CD4-positive, alpha-beta T cell treated with Interleukin-17A for 4 hours (primary cell): Measurements from ENCODE around the gene PTPN6.

Source experiments
- DNase-seq: peaks from one replicate; pipeline ENCODE4 v3.0.0-alpha.2; 2020; ENCODE audit warnings: mixed read lengths

The PTPN6 gene

GRCh38 chr12:6957151-6957701, 6.1 kb downstream of the PTPN6 start:
- peak; percentile 39 for DNase-seq

- no peak for DNase-seq
Observed at GRCh38 chr12:6957741-6958608, 6.8 kb downstream of the PTPN6 start.

- peak; percentile 24 for DNase-seq
Observed at GRCh38 chr12:6958609-6959057, 7.5 kb downstream of the PTPN6 start.

GRCh38 chr12:6959058-6959804, 8.1 kb downstream of the PTPN6 start:
- DNase-seq, result peak; percentile 78

- DNase-seq, result no peak
Observed at GRCh38 chr12:6959805-6960592, 8.8 kb downstream of the PTPN6 start.

GRCh38 chr12:6960593-6961277, 9.6 kb downstream of the PTPN6 start:
- DNase-seq, result peak; percentile 36

- peak; percentile 94 for DNase-seq
Observed at GRCh38 chr12:6961278-6961694, 10.1 kb downstream of the PTPN6 start.

- peak; percentile 60 for DNase-seq
Observed at GRCh38 chr12:6961695-6962284, 10.6 kb downstream of the PTPN6 start.

- DNase-seq, result no peak
Observed at GRCh38 chr12:6962285-6963015, 11.3 kb downstream of the PTPN6 start.

- no peak for DNase-seq
Observed at GRCh38 chr12:6963016-6963731, 12.0 kb downstream of the PTPN6 start.

GRCh38 chr12:6963791-6964413, 12.7 kb downstream of the PTPN6 start:
- no peak for DNase-seq

GRCh38 chr12:6964605-6965025, 13.5 kb downstream of the PTPN6 start:
- DNase-seq, result no peak

GRCh38 chr12:6965026-6965661, 14.0 kb downstream of the PTPN6 start:
- peak; percentile 95 for DNase-seq

- DNase-seq, result no peak
Observed at GRCh38 chr12:6965714-6966113, 14.6 kb downstream of the PTPN6 start.

- DNase-seq, result no peak
Observed at GRCh38 chr12:6966351-6966750, 15.2 kb downstream of the PTPN6 start.

- no peak for DNase-seq
Observed at GRCh38 chr12:6967651-6968100, 16.5 kb downstream of the PTPN6 start.

GRCh38 chr12:6968426-6968825, 17.3 kb downstream of the PTPN6 start:
- no peak for DNase-seq

- DNase-seq, result no peak
Observed at GRCh38 chr12:6970096-6970527, 19.0 kb downstream of the PTPN6 start.

GRCh38 chr12:6974180-6974579, 23.0 kb downstream of the PTPN6 start:
- DNase-seq, result no peak
